ENCODE data around the gene AQP9. TPM values are rescaled to one million over a fixed set of nuclear protein-coding genes. Genes with fewer than 3 reads are reported as not detected.
"Not testable (repeated sequence)": the region's sequence is repeated elsewhere in the genome, so short reads cannot be mapped to it uniquely, and the experiment has no call there.

Gene AQP9
- polyA plus RNA-seq, 1 experiment = not detected

DNA sequence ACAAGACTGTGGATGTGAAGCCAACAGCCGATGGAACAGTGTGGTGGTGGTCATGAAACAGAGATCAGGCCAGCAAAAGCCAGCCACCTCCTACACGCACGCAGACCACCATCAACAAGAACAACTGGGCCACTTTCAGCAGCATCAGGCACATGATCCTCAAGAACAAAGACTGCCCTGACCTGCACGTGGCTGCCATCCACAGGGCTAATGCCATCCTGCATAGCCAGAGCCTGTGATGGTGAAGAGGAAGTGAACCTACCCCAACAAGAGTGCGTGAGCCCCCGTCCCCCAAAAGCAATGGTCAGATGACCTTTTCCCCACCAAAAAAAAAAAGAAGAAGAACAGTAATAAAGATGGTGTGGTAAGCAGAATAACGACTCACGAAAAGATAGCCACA, 62.6 kb downstream of the AQP9 start:
- ChIA-PET POLR2A (no interaction called here), CTCF (interaction anchor here (0.6 kb wide), 1 partner anchor 469 kb away, joined by 3 read pairs; no protein-coding TSS in a partner anchor)
- TF ChIP-seq, protein P1, sequence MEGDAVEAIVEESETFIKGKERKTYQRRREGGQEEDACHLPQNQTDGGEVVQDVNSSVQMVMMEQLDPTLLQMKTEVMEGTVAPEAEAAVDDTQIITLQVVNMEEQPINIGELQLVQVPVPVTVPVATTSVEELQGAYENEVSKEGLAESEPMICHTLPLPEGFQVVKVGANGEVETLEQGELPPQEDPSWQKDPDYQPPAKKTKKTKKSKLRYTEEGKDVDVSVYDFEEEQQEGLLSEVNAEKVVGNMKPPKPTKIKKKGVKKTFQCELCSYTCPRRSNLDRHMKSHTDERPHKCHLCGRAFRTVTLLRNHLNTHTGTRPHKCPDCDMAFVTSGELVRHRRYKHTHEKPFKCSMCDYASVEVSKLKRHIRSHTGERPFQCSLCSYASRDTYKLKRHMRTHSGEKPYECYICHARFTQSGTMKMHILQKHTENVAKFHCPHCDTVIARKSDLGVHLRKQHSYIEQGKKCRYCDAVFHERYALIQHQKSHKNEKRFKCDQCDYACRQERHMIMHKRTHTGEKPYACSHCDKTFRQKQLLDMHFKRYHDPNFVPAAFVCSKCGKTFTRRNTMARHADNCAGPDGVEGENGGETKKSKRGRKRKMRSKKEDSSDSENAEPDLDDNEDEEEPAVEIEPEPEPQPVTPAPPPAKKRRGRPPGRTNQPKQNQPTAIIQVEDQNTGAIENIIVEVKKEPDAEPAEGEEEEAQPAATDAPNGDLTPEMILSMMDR (IDR thresholded peaks at IDR 0.05; ENCODE audit: low read depth, low read length) = no peak
- Histone ChIP-seq H3K9me3 (ENCODE audit: control insufficient read depth, insufficient read depth, low read length) (no peaks in the 10 kb centered on the region), H3K4me3 (ENCODE audit: low read depth, low read length) (no peak overlapping the region), H3K27me3 (ENCODE audit: control insufficient read depth, insufficient read depth, low read length) (no peaks in the 10 kb centered on the region), H3K27ac (ENCODE audit: low read depth, low read length) (no peak overlapping the region)
- DNase-seq (ENCODE audit: low read depth, low spot score) = no peak

DNA sequence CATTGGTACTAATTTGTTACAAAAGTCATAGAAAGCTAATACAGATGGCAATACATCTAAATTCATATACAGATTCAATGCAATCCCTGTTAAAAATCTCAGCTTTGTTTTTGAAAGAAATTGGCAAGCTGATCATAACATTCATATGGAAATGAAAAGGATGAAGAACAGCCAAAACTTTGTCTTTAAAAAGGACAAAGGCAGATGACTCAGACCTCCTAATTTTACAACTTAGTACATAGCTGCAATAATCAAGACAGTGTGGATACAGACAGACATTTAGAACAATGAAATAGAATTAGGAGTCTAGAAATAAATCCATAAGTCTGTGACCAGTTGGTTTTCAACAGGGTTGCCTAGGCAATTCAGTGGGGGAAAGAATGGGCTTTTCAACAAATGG, 63.3 kb downstream of the AQP9 start:
- Histone ChIP-seq H3K27me3 (ENCODE audit: control insufficient read depth, insufficient read depth, low read length) (no peaks in the 10 kb centered on the region), H3K9me3 (ENCODE audit: control insufficient read depth, insufficient read depth, low read length) (no peaks in the 10 kb centered on the region), H3K27ac (ENCODE audit: low read depth, low read length) (no peak overlapping the region), H3K4me3 (ENCODE audit: low read depth, low read length) (no peak overlapping the region)
- no peak for DNase-seq (ENCODE audit: low read depth, low spot score)
- TF ChIP-seq, protein P1 (IDR thresholded peaks at IDR 0.05; ENCODE audit: low read depth, low read length) = no peak
- ChIA-PET POLR2A (interaction anchor here (0.7 to 1.2 kb wide), 2 partner anchors 10 to 1456 kb away, joined by 3 to 12 read pairs; partner anchors contain the start of gene GTF2A2), CTCF (interaction anchor here (0.6 to 1.6 kb wide), 4 partner anchors 11 to 1327 kb away, joined by 3 to 6 read pairs (median 4); no protein-coding TSS in a partner anchor)

DNA sequence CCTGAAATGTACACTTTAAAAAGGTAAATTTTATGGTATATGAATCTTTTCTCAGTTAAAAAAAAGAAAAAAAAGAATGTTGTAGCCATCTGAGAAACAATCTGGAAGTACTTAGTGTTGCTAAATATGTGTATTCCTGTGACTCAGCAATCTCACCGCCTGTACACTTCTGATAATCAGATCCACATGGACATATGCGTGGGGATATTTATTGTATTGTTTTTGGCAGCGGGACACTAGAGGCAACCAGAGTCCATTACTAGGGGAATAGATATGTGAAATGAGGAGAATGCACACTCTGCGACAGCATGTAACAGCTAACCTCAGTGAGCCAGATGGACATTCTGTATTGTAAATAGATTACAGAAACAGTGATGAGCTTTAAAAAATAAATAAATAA, 65.4 kb downstream of the AQP9 start:
- Histone ChIP-seq H3K4me3 (ENCODE audit: low read depth, low read length) (no peak overlapping the region), H3K9me3 (ENCODE audit: control insufficient read depth, insufficient read depth, low read length) (no peaks in the 10 kb centered on the region), H3K27me3 (ENCODE audit: control insufficient read depth, insufficient read depth, low read length) (no peaks in the 10 kb centered on the region), H3K27ac (ENCODE audit: low read depth, low read length) (no peak overlapping the region)
- peak; percentile 96 for DNase-seq (ENCODE audit: low read depth, low spot score)
- CTCF ChIA-PET = no interaction called here
- POLR2A ChIA-PET = interaction anchor here (0.5 to 0.9 kb wide), 2 partner anchors 266 to 539 kb away, joined by 3 to 7 read pairs; no protein-coding TSS in a partner anchor
- TF ChIP-seq, protein P1 (IDR thresholded peaks at IDR 0.05; ENCODE audit: low read depth, low read length) = no peak

DNA sequence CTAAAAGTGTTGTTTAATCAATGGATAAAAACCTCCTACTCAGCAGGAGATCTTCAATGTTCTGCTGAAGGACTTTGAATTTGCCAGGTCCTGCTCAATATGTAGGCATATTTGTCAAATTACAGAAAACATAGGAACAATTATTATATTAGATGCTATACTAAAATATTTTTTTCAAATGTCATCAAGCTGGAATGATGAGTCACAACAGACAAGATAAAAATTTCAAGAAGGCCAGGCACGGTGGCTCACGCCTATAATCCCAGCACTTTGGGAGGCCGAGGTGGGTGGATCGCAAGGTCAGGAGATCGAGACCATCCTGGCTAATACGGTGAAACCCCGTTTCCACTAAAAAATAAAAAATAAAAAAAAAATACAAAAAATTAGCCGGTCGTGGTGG, 68.0 kb downstream of the AQP9 start:
- DNase-seq (ENCODE audit: low read depth, low spot score) = no peak
- CTCF ChIA-PET = no interaction called here
- no peaks in the 10 kb centered on the region for H3K9me3 ChIP-seq (ENCODE audit: control insufficient read depth, insufficient read depth, low read length)
- TF ChIP-seq, protein P1 (IDR thresholded peaks at IDR 0.05; ENCODE audit: low read depth, low read length) = no peak
- H3K4me3 ChIP-seq (ENCODE audit: low read depth, low read length) = no peak overlapping the region
- H3K27me3 ChIP-seq (ENCODE audit: control insufficient read depth, insufficient read depth, low read length) = no peaks in the 10 kb centered on the region
- no peak overlapping the region for H3K27ac ChIP-seq (ENCODE audit: low read depth, low read length)
- POLR2A ChIA-PET = no interaction called here

DNA sequence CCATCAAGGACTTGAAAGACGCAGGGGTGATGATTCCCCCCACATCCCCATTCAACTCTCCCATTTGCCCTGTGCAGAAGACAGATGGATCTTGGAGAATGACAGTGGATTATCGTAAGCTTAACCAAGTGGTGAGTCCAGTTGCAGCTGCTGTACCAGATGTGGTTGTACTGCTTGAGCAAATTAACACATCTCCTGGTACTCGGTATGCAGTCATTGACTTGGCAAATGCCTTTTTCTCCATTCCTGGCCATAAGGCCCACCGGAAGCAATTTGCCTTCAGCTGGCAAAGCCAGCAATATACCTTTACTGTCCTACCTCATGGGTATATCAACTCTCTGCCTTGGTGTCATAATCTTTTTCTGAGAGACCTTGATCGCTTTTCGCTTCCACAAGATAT, 70.0 kb downstream of the AQP9 start:
- H3K27ac ChIP-seq (ENCODE audit: low read depth, low read length); H3K9me3 ChIP-seq (ENCODE audit: control insufficient read depth, insufficient read depth, low read length); H3K4me3 ChIP-seq (ENCODE audit: low read depth, low read length); H3K27me3 ChIP-seq (ENCODE audit: control insufficient read depth, insufficient read depth, low read length); DNase-seq (ENCODE audit: low read depth, low spot score); CTCF ChIA-PET; POLR2A ChIA-PET: not testable (repeated sequence)

DNA sequence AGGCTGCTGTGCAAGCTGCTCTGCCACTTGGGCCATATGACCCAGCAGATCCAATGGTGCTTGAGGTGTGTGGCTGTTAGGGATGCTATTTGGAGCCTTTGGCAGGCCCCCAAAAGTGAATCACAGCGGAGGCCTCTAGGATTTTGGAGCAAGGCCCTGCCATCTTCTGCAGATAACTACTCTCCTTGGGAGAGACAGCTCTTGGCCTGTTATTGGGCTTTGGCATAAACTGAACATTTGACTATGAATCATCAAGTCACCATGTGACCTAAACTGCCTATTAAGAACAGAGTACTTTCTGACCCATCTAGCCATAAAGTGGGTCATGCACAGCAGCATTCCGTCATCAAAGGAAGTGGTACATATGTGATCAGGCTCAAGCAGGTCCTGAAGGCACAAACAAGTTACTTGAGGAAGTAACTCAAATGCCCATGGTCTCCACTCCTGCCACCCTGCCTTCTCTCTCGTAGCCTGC, 70.9 kb downstream of the AQP9 start:
- H3K27me3 ChIP-seq (ENCODE audit: control insufficient read depth, insufficient read depth, low read length); DNase-seq (ENCODE audit: low read depth, low spot score); CTCF ChIA-PET; H3K27ac ChIP-seq (ENCODE audit: low read depth, low read length); H3K4me3 ChIP-seq (ENCODE audit: low read depth, low read length); POLR2A ChIA-PET; H3K9me3 ChIP-seq (ENCODE audit: control insufficient read depth, insufficient read depth, low read length): not testable (repeated sequence)

DNA sequence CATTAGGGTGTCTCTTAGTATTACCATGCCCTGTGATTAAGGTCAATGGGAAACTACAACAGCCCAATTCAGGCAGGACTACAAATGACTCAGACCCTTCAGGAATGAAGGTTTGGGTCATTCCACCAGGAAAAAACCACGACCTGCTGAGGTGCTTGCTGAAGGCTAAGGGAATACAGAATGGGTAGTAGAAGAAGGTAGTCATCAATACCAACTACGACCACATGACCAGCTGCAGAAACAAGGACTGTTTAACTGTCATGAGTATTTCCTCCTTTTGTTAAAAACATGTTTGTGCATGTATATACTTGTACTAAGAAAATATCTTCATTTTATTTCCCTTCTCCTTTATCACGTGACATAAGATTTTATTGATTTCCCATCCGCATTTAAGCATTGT, 71.8 kb downstream of the AQP9 start:
- DNase-seq (ENCODE audit: low read depth, low spot score); CTCF ChIA-PET; H3K27ac ChIP-seq (ENCODE audit: low read depth, low read length); POLR2A ChIA-PET; H3K27me3 ChIP-seq (ENCODE audit: control insufficient read depth, insufficient read depth, low read length); H3K4me3 ChIP-seq (ENCODE audit: low read depth, low read length); H3K9me3 ChIP-seq (ENCODE audit: control insufficient read depth, insufficient read depth, low read length): not testable (repeated sequence)

All from AG04450 (cell line).